GM23338 (cell line): ENCODE data around the gene TENT4A. TPM values are rescaled to one million over a fixed set of nuclear protein-coding genes. Genes with fewer than 3 reads are reported as not detected.
A peak's percentile ranks its signal among the peaks of the same experiment; 100 is the strongest.

Experiments
- ATAC-seq: fragments of 200-7000 bp; cut with Tn5 transposase; 3 replicates; pipeline ENCODE4 v1.9.1; 2020
- DNase-seq: peaks from one replicate; pipeline ENCODE4 v3.0.0-alpha.2; 2015; ENCODE audit warnings: low spot score
- H2AFZ ChIP-seq: fragments of 200-600 bp; sonication (generic); 2 replicates; pipeline ENCODE4 v1.8.0; 2016; ENCODE audit warnings: antibody characterized with exemption, mild to moderate bottlenecking, moderate library complexity
- H3F3A ChIP-seq: fragments of 200-600 bp; sonication (generic); replicated peaks from 2 replicates; pipeline ENCODE4 v1.8.0; 2017; ENCODE audit warnings: antibody characterized with exemption, mixed run types, low read depth
- H3K27ac ChIP-seq: fragments of 200-600 bp; sonication (generic); 2 replicates; pipeline ENCODE4 v1.6.1; 2016; ENCODE audit warnings: low read depth
- H3K27me3 ChIP-seq: fragments of 200-600 bp; sonication (generic); 2 replicates; pipeline ENCODE4 v1.8.0; 2016; ENCODE audit warnings: mild to moderate bottlenecking, mixed run types, moderate library complexity; ENCODE audit not compliant: insufficient read depth
- H3K36me3 ChIP-seq: fragments of 200-600 bp; sonication (generic); 2 replicates; pipeline ENCODE4 v1.8.0; 2016; ENCODE audit warnings: mild to moderate bottlenecking; ENCODE audit not compliant: insufficient read depth
- H3K4me1 ChIP-seq: fragments of 200-600 bp; sonication (generic); 2 replicates; pipeline ENCODE4 v1.8.0; 2016; ENCODE audit warnings: mild to moderate bottlenecking, moderate library complexity; ENCODE audit not compliant: insufficient read depth
- H3K4me2 ChIP-seq: fragments of 200-600 bp; sonication (generic); 2 replicates; pipeline ENCODE4 v1.7.1; 2017; ENCODE audit warnings: mixed run types
- H3K4me3 ChIP-seq: fragments of 200-600 bp; sonication (generic); 2 replicates; pipeline ENCODE4 v1.6.1; 2016; ENCODE audit warnings: mixed run types
- H3K79me2 ChIP-seq: fragments of 200-600 bp; sonication (generic); replicated peaks from 2 replicates; pipeline ENCODE4 v1.8.0; 2017; ENCODE audit warnings: mild to moderate bottlenecking; ENCODE audit not compliant: insufficient read depth
- H3K9me2 ChIP-seq: fragments of 200-600 bp; sonication (generic); 2 replicates; pipeline ENCODE4 v1.8.0; 2017; ENCODE audit not compliant: insufficient read depth
- H4K20me1 ChIP-seq: fragments of 200-600 bp; sonication (generic); replicated peaks from 2 replicates; pipeline ENCODE4 v1.8.0; 2017; ENCODE audit warnings: mild to moderate bottlenecking; ENCODE audit not compliant: insufficient read depth
- H3K27ac Mint-ChIP-seq: 2 replicates; pipeline ENCODE4 v1.8.0; 2020; ENCODE audit warnings: inconsistent platforms, mild to moderate bottlenecking, moderate library complexity, mixed read lengths
- H3K27me3 Mint-ChIP-seq: 3 replicates; pipeline ENCODE4 v1.8.0; 2022; ENCODE audit warnings: low read depth, mild to moderate bottlenecking, moderate library complexity, mixed read lengths, inconsistent platforms; ENCODE audit not compliant: insufficient read depth, poor library complexity
- H3K36me3 Mint-ChIP-seq: 3 replicates; pipeline ENCODE4 v1.8.0; 2021; ENCODE audit warnings: low read depth, mild to moderate bottlenecking, inconsistent platforms, moderate library complexity, mixed read lengths
- H3K4me1 Mint-ChIP-seq: 3 replicates; pipeline ENCODE4 v1.8.0; 2020; ENCODE audit warnings: mild to moderate bottlenecking, inconsistent platforms, mixed read lengths
- H3K4me3 Mint-ChIP-seq: 3 replicates; pipeline ENCODE4 v1.8.0; 2021; ENCODE audit warnings: moderate library complexity, mild to moderate bottlenecking, inconsistent platforms, mixed read lengths
- H3K9me3 Mint-ChIP-seq: 3 replicates; pipeline ENCODE4 v1.8.0; 2020; ENCODE audit warnings: moderate library complexity, mild to moderate bottlenecking, inconsistent platforms, mixed read lengths
- CREB1 ChIP-seq: fragments of 250-450 bp; sonication (Bioruptor Pico); IDR thresholded peaks from 2 replicates; pipeline ENCODE4 v1.5.0; 2020; ENCODE audit warnings: low read depth, mild to moderate bottlenecking, moderate library complexity
- EZH2phosphoT487 ChIP-seq: fragments of 200-600 bp; sonication (generic); IDR thresholded peaks from one replicate; pipeline ENCODE4 v1.8.1; 2018; ENCODE audit warnings: antibody characterized with exemption; ENCODE audit not compliant: unreplicated experiment
- JUNB ChIP-seq: IDR thresholded peaks from one replicate; pipeline ENCODE4 v1.6.1; 2016; ENCODE audit warnings: antibody characterized with exemption; ENCODE audit not compliant: unreplicated experiment
- REST ChIP-seq: IDR thresholded peaks from one replicate; pipeline ENCODE4 v1.6.1; 2018; ENCODE audit warnings: antibody characterized with exemption; ENCODE audit not compliant: unreplicated experiment
- ZNF114 ChIP-seq: fragments of 250-450 bp; sonication (Bioruptor Pico); IDR thresholded peaks from 2 replicates; pipeline ENCODE4 v1.5.0; 2020; ENCODE audit warnings: mild to moderate bottlenecking, moderate library complexity
- ZNF462 ChIP-seq: fragments of 250-450 bp; sonication (Bioruptor Pico); IDR thresholded peaks from 2 replicates; pipeline ENCODE4 v1.5.0; 2020; ENCODE audit warnings: mild to moderate bottlenecking, moderate library complexity
- polyA plus RNA-seq: library from polyadenylated mRNA; unstranded; fragments of >200 nt; fragmentation: Nextera tagmentation; extraction: Ambion mirVana; gene quantifications from 2 replicates; pipeline ENCODE4 v1.2.1, GENCODE V29; 2016
- total RNA-seq: library from RNA; depleted of rRNA; stranded (reverse); fragments of >200 nt; shearing (Covaris generic); gene quantifications from 2 replicates; pipeline ENCODE4 v1.2.3, GENCODE V29; 2014

The TENT4A gene
- total and polyA plus RNA-seq, 2 experiments from 2014 or later = 5.3 to 24.0 TPM

- TF ChIP-seq ZNF462 (CRISPR knock-in tag) = no peak
Observed at GRCh38 chr5:6759401-6759800, 46.2 kb downstream of the TENT4A start (continued).

GRCh38 chr5:6759983-6760382 is 46.8 kb downstream of the TENT4A start:
- ATAC-seq = no peak
- H3K4me1 Mint-ChIP-seq = no peaks in the 10 kb centered on the region
- Histone ChIP-seq H3K4me3 (no peak overlapping the region), H2AFZ (no peak overlapping the region), H3K27ac (0 out of 2 replicates have a peak overlapping the region, but pooled peaks have one; percentile 50), H3K4me1 (no peaks in the 10 kb centered on the region), H3F3A (no peaks in the 10 kb centered on the region), H3K36me3 (no peaks in the 10 kb centered on the region; the same call in 1 of the 2 replicates), H3K79me2 (no peaks in the 10 kb centered on the region), H3K4me2 (no peak overlapping the region), H3K27me3 (no peaks in the 10 kb centered on the region), H4K20me1 (peaks cover 4% of the 10 kb centered on the region), H3K9me2 (no peaks in the 10 kb centered on the region)
- no peak overlapping the region for H3K27ac Mint-ChIP-seq
- H3K9me3 Mint-ChIP-seq = no peaks in the 10 kb centered on the region
- DNase-seq = no peak
- no peak overlapping the region for H3K4me3 Mint-ChIP-seq
- peaks cover 11% of the 10 kb centered on the region for H3K27me3 Mint-ChIP-seq
- peaks cover 26% of the 10 kb centered on the region for H3K36me3 Mint-ChIP-seq
- TF ChIP-seq ZNF462 (CRISPR knock-in tag) (no peak), CREB1 (CRISPR knock-in tag) (no peak), EZH2phosphoT487 (no peak), REST (no peak), JUNB (no peak), ZNF114 (CRISPR knock-in tag) (no peak)
